H1 (cell line): ENCODE data around the gene CDCP1. TPM values are rescaled to one million over a fixed set of nuclear protein-coding genes. Genes with fewer than 3 reads are reported as not detected.

Experiments
- BCL11A ChIP-seq, 2 experiments: IDR thresholded peaks; one replicate each; pipeline ENCODE4 v1.6.1; 2011; ENCODE audit warnings: low read depth in 2 of 2, low read length in 2 of 2, mild to moderate bottlenecking in 2 of 2
- BRCA1 ChIP-seq: IDR thresholded peaks from 2 replicates; pipeline ENCODE4 v1.6.1; 2012; ENCODE audit warnings: low read depth, low read length, improper control_type of control experiment
- CEBPB ChIP-seq: IDR thresholded peaks from 2 replicates; pipeline ENCODE4 v1.6.1; 2012; ENCODE audit warnings: low read depth, low read length
- EGR1 ChIP-seq: IDR thresholded peaks from 2 replicates; pipeline ENCODE4 v1.6.1; 2011; ENCODE audit warnings: low read depth, low read length, borderline replicate concordance
- EP300 ChIP-seq, 2 experiments: IDR thresholded peaks; 1 replicate in 1 of 2; 2 replicates in 1 of 2; pipeline ENCODE4 v1.6.1; 2011 to 2012; ENCODE audit warnings: low read depth in 2 of 2, low read length in 2 of 2, mild to moderate bottlenecking in 2 of 2, borderline replicate concordance in 1 of 2, inconsistent platforms in 1 of 2, moderate library complexity in 1 of 2
- JUND ChIP-seq: IDR thresholded peaks from 2 replicates; pipeline ENCODE4 v1.6.1; 2011; ENCODE audit warnings: mild to moderate bottlenecking, improper control_type of control experiment, low read length
- POU5F1 ChIP-seq: IDR thresholded peaks from 2 replicates; pipeline ENCODE4 v1.6.1; 2011; ENCODE audit warnings: low read depth, mild to moderate bottlenecking, low read length, moderate library complexity
- RFX5 ChIP-seq: IDR thresholded peaks from 2 replicates; pipeline ENCODE4 v1.6.1; 2011; ENCODE audit warnings: low read depth, low read length, improper control_type of control experiment, borderline replicate concordance
- SIN3A ChIP-seq, 2 experiments: IDR thresholded peaks in 1 of 2; conservative IDR thresholded peaks in 1 of 2; 2 replicates each; pipeline ENCODE4 v1.6.1; 2011 to 2012; ENCODE audit warnings: low read length in 2 of 2, improper control_type of control experiment in 1 of 2, low read depth in 1 of 2, mild to moderate bottlenecking in 1 of 2
- SP4 ChIP-seq: IDR thresholded peaks from 2 replicates; pipeline ENCODE4 v1.6.1; 2012; ENCODE audit warnings: low read length, inconsistent platforms
- polyA plus RNA-seq, 7 experiments: library from polyadenylated mRNA; depleted of rRNA in 3 of 7; stranded (reverse) in 5 of 7; unstranded in 2 of 7; fragments of >200 nt in 5 of 7; fragments of 200-250 nt in 2 of 7; gene quantifications; 1 replicate in 5 of 7; 2 replicates in 1 of 7; 4 replicates in 1 of 7; pipeline versions ENCODE4 v1.2.1 to v1.2.3, GENCODE V29; 2011 to 2013; ENCODE audit warnings: missing spikeins in 2 of 7, mixed read lengths in 2 of 7
- total RNA-seq: library from RNA; stranded (reverse); fragmentation: NEBNext Ultra II Directional; extraction: Animal tissue kit (Norgen Biotek cat#: 25700); gene quantifications from 2 replicates; pipeline ENCODE4 v1.2.1, GENCODE V29; 2021
- TF ChIP-seq, protein P1 (sequence below): IDR thresholded peaks from 2 replicates; pipeline ENCODE4 v1.6.1; 2011; ENCODE audit warnings: low read length, improper control_type of control experiment

The CDCP1 gene
- total and polyA plus RNA-seq, 2 of the 8 experiments (the other 6 are each of a cell fraction or from before 2014, with no cell fraction given), result 10.0 to 23.3 TPM

DNA sequence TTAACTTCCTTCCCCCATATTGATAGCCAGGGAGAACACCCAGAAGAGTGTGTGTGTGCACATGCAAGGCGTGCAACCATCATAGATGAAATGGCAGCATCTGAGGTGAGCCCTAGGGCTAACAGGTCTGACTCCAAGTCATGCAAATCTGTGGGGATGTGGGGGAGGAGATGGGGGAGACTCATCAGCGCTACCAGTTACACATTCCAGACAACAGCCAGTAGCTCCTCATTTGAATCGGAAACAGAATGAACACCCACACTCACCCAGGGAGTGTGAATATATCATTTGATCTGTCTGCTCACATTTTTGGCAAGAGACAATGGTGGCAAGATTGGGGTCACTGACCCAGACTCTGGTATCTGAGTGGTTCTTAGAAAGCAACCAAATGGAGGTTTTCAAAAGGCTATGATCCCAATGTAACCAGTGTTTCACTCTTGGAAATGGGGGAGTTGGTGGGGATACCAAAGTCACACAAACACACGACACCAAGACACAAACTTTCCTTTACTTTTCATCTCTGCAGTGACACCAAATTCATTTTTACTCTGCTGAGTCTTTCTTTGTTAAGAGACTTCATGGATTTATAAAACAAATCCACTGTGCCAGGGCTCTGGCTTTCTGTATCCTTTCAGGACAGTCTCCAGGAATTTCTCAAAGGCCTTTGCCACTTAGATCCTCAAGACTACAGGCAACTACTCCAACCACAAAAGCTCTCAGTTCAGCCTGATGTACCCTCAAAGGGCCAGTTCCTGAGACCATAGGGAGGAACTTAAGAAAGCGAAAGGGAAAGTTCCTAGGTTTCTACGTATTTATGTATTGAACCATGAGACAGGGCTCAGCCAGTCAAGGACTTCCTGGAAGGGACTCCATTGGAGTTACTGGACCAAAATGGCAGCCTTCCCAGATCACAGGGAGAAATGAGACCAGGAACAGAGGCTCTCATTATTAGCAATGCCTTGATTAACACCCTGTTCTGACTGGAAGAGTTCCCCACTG lies 2.2 kb downstream of the CDCP1 start (continued):
- TF ChIP-seq EP300 (IDR thresholded peaks at IDR 0.05; ENCODE audit: borderline replicate concordance in 1 of 2, low read depth in 2 of 2, low read length in 2 of 2) (no peak), BRCA1 (no peak), RFX5 (no peak), EGR1 (no peak), SP4 (no peak), BCL11A (IDR thresholded peaks at IDR 0.05; ENCODE audit: low read depth in 2 of 2, low read length in 2 of 2) (no peak), POU5F1 (no peak), JUND (no peak), SIN3A (conservative IDR thresholded peaks at IDR 0.05 in 1 of 2, IDR thresholded peaks at IDR 0.05 in 1 of 2; ENCODE audit: low read depth in 1 of 2, low read length in 2 of 2) (no peak), CEBPB (no peak)
- TF ChIP-seq, protein P1, sequence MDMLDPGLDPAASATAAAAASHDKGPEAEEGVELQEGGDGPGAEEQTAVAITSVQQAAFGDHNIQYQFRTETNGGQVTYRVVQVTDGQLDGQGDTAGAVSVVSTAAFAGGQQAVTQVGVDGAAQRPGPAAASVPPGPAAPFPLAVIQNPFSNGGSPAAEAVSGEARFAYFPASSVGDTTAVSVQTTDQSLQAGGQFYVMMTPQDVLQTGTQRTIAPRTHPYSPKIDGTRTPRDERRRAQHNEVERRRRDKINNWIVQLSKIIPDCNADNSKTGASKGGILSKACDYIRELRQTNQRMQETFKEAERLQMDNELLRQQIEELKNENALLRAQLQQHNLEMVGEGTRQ, result no peak
